PC-3 (cell line): ENCODE data around the gene LYPLA2. TPM values are rescaled to one million over a fixed set of nuclear protein-coding genes. Genes with fewer than 3 reads are reported as not detected.
A peak's percentile ranks its signal among the peaks of the same experiment; 100 is the strongest.

Experiments used
- ATAC-seq: fragments of 200-7000 bp; cut with Tn5 transposase; 2 replicates; pipeline ENCODE4 v1.9.1; 2020; ENCODE audit warnings: mild to moderate bottlenecking, moderate library complexity
- BruUV-seq: library from RNA; stranded (reverse); fragments of 400-500 nt; replicated peaks from 2 replicates; lab custom pipeline; 2021; lab: Mats Ljungman, UMichigan
- CTCF ChIA-PET: fragments of 300-600 bp; sonication (Branson Sonifier 250); formaldehyde crosslinking; loops from one replicate; lab custom pipeline; 2022; ENCODE audit warnings: antibody characterized with exemption; lab: Charles Lee
- POLR2A ChIA-PET: fragments of 300-600 bp; sonication (Branson Sonifier 250); formaldehyde crosslinking; loops from one replicate; lab custom pipeline; 2022; ENCODE audit warnings: antibody characterized with exemption; ENCODE audit not compliant: unreplicated experiment; lab: Charles Lee
- DNase-seq: peaks from one replicate; pipeline ENCODE4 v3.0.0-alpha.2; 2015
- H2AFZ ChIP-seq: fragments of 300-600 bp; sonication (generic); 2 replicates; pipeline ENCODE4 v1.6.0; 2016; ENCODE audit warnings: antibody characterized with exemption, low read length
- H3F3A ChIP-seq: fragments of 300-600 bp; sonication (generic); one replicate; pipeline ENCODE4 v1.6.0; 2017; ENCODE audit warnings: antibody characterized with exemption, low read length, control low read depth, mild to moderate bottlenecking; ENCODE audit not compliant: unreplicated experiment
- H3K27ac ChIP-seq: fragments of 300-600 bp; sonication (generic); 2 replicates; pipeline ENCODE4 v1.5.1; 2016; ENCODE audit warnings: mild to moderate bottlenecking, low read length
- H3K27me3 ChIP-seq: fragments of 300-600 bp; sonication (generic); 2 replicates; pipeline ENCODE4 v1.6.1; 2016; ENCODE audit warnings: low read length, mixed read lengths
- H3K36me3 ChIP-seq: fragments of 300-600 bp; sonication (generic); 2 replicates; pipeline ENCODE4 v1.6.1; 2016; ENCODE audit warnings: low read depth, mixed run types, low read length, mixed read lengths
- H3K4me1 ChIP-seq: fragments of 300-600 bp; sonication (generic); 2 replicates; pipeline ENCODE4 v1.5.1; 2016; ENCODE audit warnings: low read length; ENCODE audit not compliant: insufficient read depth
- H3K4me2 ChIP-seq: fragments of 300-600 bp; sonication (generic); 2 replicates; pipeline ENCODE4 v1.6.0; 2016; ENCODE audit warnings: low read length
- H3K4me3 ChIP-seq: fragments of 300-600 bp; sonication (generic); 2 replicates; pipeline ENCODE4 v1.5.1; 2016; ENCODE audit warnings: mild to moderate bottlenecking, low read length, mixed read lengths
- H3K79me2 ChIP-seq: fragments of 300-600 bp; sonication (generic); 2 replicates; pipeline ENCODE4 v1.6.1; 2017; ENCODE audit warnings: low read length, mixed read lengths
- H3K9ac ChIP-seq: fragments of 300-600 bp; sonication (generic); 2 replicates; pipeline ENCODE4 v1.6.0; 2016; ENCODE audit warnings: mild to moderate bottlenecking, low read length
- H3K9me2 ChIP-seq: fragments of 300-600 bp; sonication (generic); replicated peaks from 2 replicates; pipeline ENCODE4 v1.6.1; 2016; ENCODE audit warnings: mixed run types, low read length, mixed read lengths
- H3K9me3 ChIP-seq: fragments of 300-600 bp; sonication (generic); 2 replicates; pipeline ENCODE4 v1.6.1; 2016; ENCODE audit warnings: low read length, mixed read lengths
- H4K20me1 ChIP-seq: fragments of 300-600 bp; sonication (generic); 2 replicates; pipeline ENCODE4 v1.6.1; 2016; ENCODE audit warnings: low read length, mixed read lengths
- CTCF ChIP-seq: fragments of 300-600 bp; sonication (generic); conservative IDR thresholded peaks from 2 replicates; pipeline ENCODE4 v1.5.1; 2017; ENCODE audit warnings: antibody characterized with exemption, low read depth, mild to moderate bottlenecking, low read length
- EZH2 ChIP-seq: fragments of 300-600 bp; sonication (generic); IDR thresholded peaks from one replicate; pipeline ENCODE4 v1.6.1; 2017; ENCODE audit warnings: antibody characterized with exemption, mild to moderate bottlenecking, low read length; ENCODE audit not compliant: unreplicated experiment
- EZH2phosphoT487 ChIP-seq: fragments of 300-600 bp; sonication (generic); IDR thresholded peaks from 2 replicates; pipeline ENCODE4 v1.6.1; 2018; ENCODE audit warnings: mild to moderate bottlenecking, antibody characterized with exemption, low read length, borderline replicate concordance
- intact Hi-C: fragments of 100-400 bp; cut with micrococcal nuclease; formaldehyde crosslinking; loops from 2 replicates; pipeline ENCODE4 v1.9.0; 2023
- total RNA-seq: library from RNA; depleted of rRNA; stranded (reverse); fragments of >200 nt; gene quantifications from 2 replicates; pipeline ENCODE4 v1.2.3, GENCODE V29; 2014

Gene LYPLA2
- total RNA-seq, 1 experiment from 2014 or later = 142 TPM

- ChIA-PET CTCF (interaction anchor here (0.8 kb wide), 1 partner anchor 20 kb away, joined by 4 read pairs; no protein-coding TSS in a partner anchor), POLR2A (interaction anchor here (0.7 kb wide), 1 partner anchor 8 kb away, joined by 7 read pairs; no protein-coding TSS in a partner anchor)
- Histone ChIP-seq H3F3A (peaks cover 13% of the 10 kb centered on the region), H4K20me1 (no peaks in the 10 kb centered on the region), H3K9me3 (no peaks in the 10 kb centered on the region), H3K79me2 (peaks cover 32% of the 10 kb centered on the region), H3K4me2 (peak overlapping the region; percentile 100), H2AFZ (peak overlapping the region; percentile 68), H3K9me2 (no peaks in the 10 kb centered on the region), H3K36me3 (peaks cover 20% of the 10 kb centered on the region), H3K4me3 (peak overlapping the region; percentile 100), H3K9ac (peak overlapping the region; percentile 90), H3K27ac (peak overlapping the region; percentile 44; the same call in 1 of the 2 replicates), H3K27me3 (no peaks in the 10 kb centered on the region), H3K4me1 (peaks cover 24% of the 10 kb centered on the region)
- no peak for TF ChIP-seq EZH2
- no peak for TF ChIP-seq EZH2phosphoT487
- no peak for TF ChIP-seq CTCF
- DNase-seq = peak; percentile 39
- ATAC-seq = peak; percentile 34
- intact Hi-C loops = no loop called here
- no TSS peak for BruUV-seq
Measured at GRCh38 chr1:23791516-23792047, 637 bp downstream of the LYPLA2 start.

- Histone ChIP-seq H3K4me3 (peak overlapping the region; percentile 100), H3K9me2 (no peaks in the 10 kb centered on the region), H3K4me1 (peaks cover 24% of the 10 kb centered on the region), H3K9me3 (no peaks in the 10 kb centered on the region), H3K9ac (peak overlapping the region; percentile 90), H3K79me2 (peaks cover 28% of the 10 kb centered on the region), H3F3A (peaks cover 13% of the 10 kb centered on the region), H2AFZ (no peak overlapping the region), H4K20me1 (no peaks in the 10 kb centered on the region), H3K27me3 (no peaks in the 10 kb centered on the region), H3K36me3 (peaks cover 15% of the 10 kb centered on the region), H3K27ac (no peak overlapping the region), H3K4me2 (peak overlapping the region; percentile 100)
- ChIA-PET POLR2A (interaction anchor here (0.7 kb wide), 1 partner anchor 7 kb away, joined by 7 read pairs; no protein-coding TSS in a partner anchor), CTCF (no interaction called here)
- no TSS peak for BruUV-seq
- intact Hi-C loops = no loop called here
- no peak for ATAC-seq
- TF ChIP-seq EZH2 (no peak), CTCF (no peak)
- no peak for DNase-seq
Measured at GRCh38 chr1:23792151-23792945, 1.4 kb downstream of the LYPLA2 start.
